Measurements from ENCODE around the gene HOXC12.

The HOXC12 gene

DNA sequence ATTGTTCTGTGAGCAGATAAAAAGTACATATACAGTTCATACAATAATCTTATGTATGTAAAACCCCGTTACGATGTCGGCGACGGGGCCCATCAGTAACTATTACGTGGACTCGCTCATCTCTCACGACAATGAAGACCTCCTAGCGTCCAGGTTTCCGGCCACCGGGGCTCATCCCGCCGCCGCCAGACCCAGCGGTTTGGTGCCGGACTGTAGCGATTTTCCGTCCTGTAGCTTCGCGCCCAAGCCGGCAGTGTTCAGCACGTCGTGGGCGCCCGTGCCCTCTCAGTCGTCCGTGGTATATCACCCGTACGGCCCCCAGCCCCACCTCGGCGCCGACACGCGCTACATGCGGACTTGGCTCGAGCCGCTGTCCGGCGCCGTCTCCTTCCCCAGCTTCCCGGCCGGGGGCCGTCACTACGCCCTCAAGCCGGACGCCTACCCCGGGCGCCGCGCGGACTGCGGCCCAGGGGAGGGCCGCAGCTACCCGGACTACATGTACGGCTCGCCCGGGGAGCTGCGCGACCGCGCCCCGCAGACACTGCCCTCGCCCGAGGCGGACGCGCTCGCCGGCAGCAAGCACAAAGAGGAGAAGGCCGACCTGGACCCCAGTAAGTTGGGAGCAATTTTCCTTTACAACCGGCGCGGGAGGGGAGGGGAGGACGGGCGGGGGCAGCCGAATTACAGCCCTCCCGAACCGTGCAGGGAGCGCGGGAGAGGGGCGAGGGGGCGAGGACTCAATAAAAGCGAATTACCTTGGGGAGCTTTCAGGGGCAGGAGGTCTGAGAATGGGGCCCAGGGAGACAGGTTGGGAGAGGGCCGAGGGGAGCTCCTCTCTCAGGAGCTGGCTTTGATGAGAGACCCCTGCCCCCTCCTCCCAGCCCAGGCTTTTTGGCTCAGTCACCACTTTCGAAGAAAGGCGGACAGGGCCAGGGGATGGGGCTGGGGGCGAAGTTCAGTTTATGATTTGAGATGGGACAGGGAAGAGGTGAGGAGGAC lies 45.7 kb downstream of the HOXC12 start, which contains the start of gene HOXC9:
TSS of gene HOXC9 (plus strand) at position 46 of the 999 bp plus-strand sequence. CDS start at position 74, 28 bp downstream.
- TF ChIP-seq, protein P1, sequence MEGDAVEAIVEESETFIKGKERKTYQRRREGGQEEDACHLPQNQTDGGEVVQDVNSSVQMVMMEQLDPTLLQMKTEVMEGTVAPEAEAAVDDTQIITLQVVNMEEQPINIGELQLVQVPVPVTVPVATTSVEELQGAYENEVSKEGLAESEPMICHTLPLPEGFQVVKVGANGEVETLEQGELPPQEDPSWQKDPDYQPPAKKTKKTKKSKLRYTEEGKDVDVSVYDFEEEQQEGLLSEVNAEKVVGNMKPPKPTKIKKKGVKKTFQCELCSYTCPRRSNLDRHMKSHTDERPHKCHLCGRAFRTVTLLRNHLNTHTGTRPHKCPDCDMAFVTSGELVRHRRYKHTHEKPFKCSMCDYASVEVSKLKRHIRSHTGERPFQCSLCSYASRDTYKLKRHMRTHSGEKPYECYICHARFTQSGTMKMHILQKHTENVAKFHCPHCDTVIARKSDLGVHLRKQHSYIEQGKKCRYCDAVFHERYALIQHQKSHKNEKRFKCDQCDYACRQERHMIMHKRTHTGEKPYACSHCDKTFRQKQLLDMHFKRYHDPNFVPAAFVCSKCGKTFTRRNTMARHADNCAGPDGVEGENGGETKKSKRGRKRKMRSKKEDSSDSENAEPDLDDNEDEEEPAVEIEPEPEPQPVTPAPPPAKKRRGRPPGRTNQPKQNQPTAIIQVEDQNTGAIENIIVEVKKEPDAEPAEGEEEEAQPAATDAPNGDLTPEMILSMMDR (conservative IDR thresholded peaks at IDR 0.05): no peak
- H3K27ac ChIP-seq: peak within 1 kb of the TSS; percentile 94

DNA sequence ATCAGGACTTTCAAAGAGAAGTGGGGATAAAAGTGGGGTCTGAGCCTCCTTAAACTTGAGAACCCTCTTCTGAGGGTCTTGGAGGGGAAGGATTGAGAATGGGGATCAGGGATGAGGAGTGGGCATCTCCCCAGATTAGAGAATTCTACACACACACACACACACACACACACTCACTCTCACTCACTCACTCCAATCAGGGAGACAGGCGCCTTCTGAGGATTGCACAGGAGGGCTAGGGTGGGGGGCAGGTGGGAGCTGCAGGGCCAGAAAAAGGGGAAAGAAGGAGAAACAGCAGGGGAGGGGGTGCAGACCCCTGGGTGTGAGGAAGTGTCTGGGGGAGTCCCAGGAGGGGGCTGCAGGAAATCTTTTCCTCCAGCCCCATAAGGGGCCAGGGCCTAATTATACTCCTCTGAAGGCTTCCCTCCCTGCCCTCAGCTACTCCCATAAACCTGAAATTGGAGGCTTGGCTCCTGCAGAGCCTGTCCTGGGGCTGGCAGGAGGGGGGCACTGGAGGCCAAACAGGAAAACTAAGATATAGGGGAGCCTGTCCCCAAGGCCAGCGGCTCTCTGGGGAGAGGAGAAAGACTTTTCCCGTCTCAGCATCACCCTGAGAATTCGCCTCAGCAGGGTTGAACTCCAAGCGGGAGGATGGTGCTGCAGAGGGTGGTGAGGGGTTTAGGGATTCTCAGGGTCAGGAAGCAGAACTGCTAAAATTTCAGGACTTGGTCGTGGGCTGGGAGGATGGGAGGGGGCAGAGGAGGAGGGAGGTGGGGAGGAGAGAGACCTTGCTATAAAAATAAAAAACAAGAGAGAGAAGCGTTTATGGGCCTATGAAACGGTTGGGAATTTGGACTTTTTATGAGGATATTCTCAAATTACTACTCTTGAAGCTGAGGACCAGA lies 46.8 kb downstream of the HOXC12 start:
- no peak overlapping the region for H3K27ac ChIP-seq
- TF ChIP-seq, protein P1 (conservative IDR thresholded peaks at IDR 0.05): no peak

GRCh38 chr12:54002278-54002914 lies 47.7 kb downstream of the HOXC12 start:
- no peak overlapping the region for H3K27ac ChIP-seq
- TF ChIP-seq, protein P1 (conservative IDR thresholded peaks at IDR 0.05): no peak

DNA sequence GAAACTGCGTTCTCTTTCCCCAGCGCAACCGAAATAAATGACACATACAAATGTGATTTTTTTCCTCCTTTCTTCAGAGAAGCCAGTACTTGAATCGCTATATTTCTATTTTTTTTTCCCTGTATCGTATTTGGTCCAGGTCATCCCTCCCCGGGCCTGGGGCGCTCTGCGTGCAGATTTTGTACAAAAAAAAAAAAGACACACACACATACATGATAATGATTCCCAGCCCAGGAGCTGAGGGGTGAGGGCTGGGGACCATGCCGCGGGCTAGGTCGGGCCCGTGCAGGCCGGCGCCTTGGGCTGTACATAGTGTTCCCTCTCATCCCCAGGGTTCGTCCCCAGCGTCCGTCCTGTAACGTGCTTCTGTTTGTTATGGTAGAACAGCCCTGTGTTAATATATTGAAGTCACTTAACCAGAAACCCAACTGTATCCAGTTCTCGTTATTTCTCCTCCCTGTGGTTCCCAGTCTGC lies 48.2 kb downstream of the HOXC12 start:
- TF ChIP-seq, protein P1 (conservative IDR thresholded peaks at IDR 0.05): no peak
- H3K27ac ChIP-seq: peak overlapping the region; percentile 38

- H3K27ac ChIP-seq: peak overlapping the region; percentile 38
- TF ChIP-seq, protein P1 (conservative IDR thresholded peaks at IDR 0.05): no peak
Measured at GRCh38 chr12:54003625-54004024, 48.9 kb downstream of the HOXC12 start.

GRCh38 chr12:54004063-54004840 lies 49.5 kb downstream of the HOXC12 start:
- H3K27ac ChIP-seq: no peak overlapping the region
- TF ChIP-seq, protein P1 (conservative IDR thresholded peaks at IDR 0.05): no peak
